H1 (cell line): ENCODE measurements around the gene WNK2. TPM values are rescaled to one million over a fixed set of nuclear protein-coding genes. Genes with fewer than 3 reads are reported as not detected.

Experiments used
- CTCF ChIA-PET: fragments of 300-600 bp; sonication (Branson Sonifier 250); formaldehyde crosslinking; loops from one replicate; lab custom pipeline; 2021; ENCODE audit not compliant: partially characterized antibody; lab: Charles Lee
- POLR2A ChIA-PET: fragments of 300-600 bp; sonication (Branson Sonifier 250); formaldehyde crosslinking; loops from one replicate; lab custom pipeline; 2021; ENCODE audit warnings: inconsistent platforms; ENCODE audit not compliant: partially characterized antibody; lab: Charles Lee
- DNase-seq, 2 experiments: peaks; one replicate each; pipeline versions ENCODE4 v3.0.0 to v3.0.0-alpha.2; 2010 to 2022; ENCODE audit warnings: low spot score in 2 of 2, low read depth in 1 of 2, mixed read lengths in 1 of 2
- FAIRE-seq: peaks from 2 replicates; lab custom pipeline; 2011; peaks lifted over from hg19 to GRCh38; lab: Jason Lieb, UNC
- H2AFZ ChIP-seq: 2 replicates; pipeline ENCODE4 v1.8.1; 2012; ENCODE audit warnings: low read length, inconsistent platforms
- H2AK5ac ChIP-seq: 2 replicates; pipeline ENCODE4 v1.6.1; 2013; ENCODE audit warnings: low read depth, low read length
- H2BK120ac ChIP-seq: replicated peaks from 2 replicates; pipeline ENCODE3; 2013; ENCODE audit warnings: low read depth, low read length, inconsistent platforms
- H2BK12ac ChIP-seq: 2 replicates; pipeline ENCODE4 v1.6.1; 2013; ENCODE audit warnings: low read depth, low read length
- H2BK15ac ChIP-seq: 2 replicates; pipeline ENCODE4 v1.6.1; 2013; ENCODE audit warnings: low read length
- H2BK20ac ChIP-seq: 2 replicates; pipeline ENCODE4 v1.6.1; 2013; ENCODE audit warnings: low read length
- H2BK5ac ChIP-seq: 2 replicates; pipeline ENCODE4 v1.6.1; 2013; ENCODE audit warnings: low read depth, low read length
- H3K14ac ChIP-seq: 2 replicates; pipeline ENCODE4 v1.6.1; 2013; ENCODE audit warnings: inconsistent platforms; ENCODE audit not compliant: insufficient read length
- H3K18ac ChIP-seq: 2 replicates; pipeline ENCODE4 v1.6.1; 2013; ENCODE audit warnings: low read length; ENCODE audit errors: extremely low read depth
- H3K23ac ChIP-seq: 2 replicates; pipeline ENCODE4 v1.6.1; 2013; ENCODE audit warnings: inconsistent platforms; ENCODE audit not compliant: insufficient read length
- H3K23me2 ChIP-seq: 2 replicates; pipeline ENCODE4 v1.6.1; 2013; ENCODE audit warnings: low read depth, low read length
- H3K27ac ChIP-seq: 2 replicates; pipeline ENCODE4 v1.6.1; 2011; ENCODE audit warnings: low read depth, low read length, inconsistent platforms
- H3K27me3 ChIP-seq, 4 experiments: replicated peaks in 1 of 4; 1 replicate in 1 of 4; 2 replicates in 3 of 4; pipeline versions ENCODE4 v1.6.1 to v1.8.1; 2011 to 2013; ENCODE audit warnings: low read length in 3 of 4, mild to moderate bottlenecking in 3 of 4, inconsistent platforms in 2 of 4, mixed read lengths in 2 of 4, moderate library complexity in 1 of 4; ENCODE audit not compliant: control insufficient read depth in 3 of 4, insufficient read depth in 3 of 4; ENCODE audit errors: extremely low read depth in 1 of 4
- H3K36me3 ChIP-seq, 4 experiments: 2 replicates each; pipeline versions ENCODE4 v1.6.1 to v1.8.1; 2011 to 2013; ENCODE audit warnings: mild to moderate bottlenecking in 4 of 4, low read length in 3 of 4, moderate library complexity in 2 of 4, control low read depth in 1 of 4, inconsistent platforms in 1 of 4; ENCODE audit not compliant: insufficient read depth in 4 of 4, control insufficient read depth in 2 of 4
- H3K4ac ChIP-seq: replicated peaks from 2 replicates; pipeline ENCODE3; 2013; ENCODE audit warnings: low read length, low read depth, mixed read lengths, inconsistent platforms; ENCODE audit not compliant: insufficient read length
- H3K4me1 ChIP-seq, 4 experiments: replicated peaks in 1 of 4; 1 replicate in 1 of 4; 2 replicates in 3 of 4; pipeline versions ENCODE4 v1.6.1 to v1.8.1; 2011 to 2013; ENCODE audit warnings: low read length in 3 of 4, inconsistent platforms in 2 of 4, mixed read lengths in 1 of 4; ENCODE audit not compliant: insufficient read depth in 4 of 4, control insufficient read depth in 3 of 4
- H3K4me2 ChIP-seq, 2 experiments: 2 replicates each; pipeline versions ENCODE4 v1.6.1 to v1.8.1; 2011 to 2013; ENCODE audit warnings: low read depth in 2 of 2, low read length in 2 of 2, control low read depth in 1 of 2, inconsistent platforms in 1 of 2, mild to moderate bottlenecking in 1 of 2; ENCODE audit not compliant: insufficient read depth in 1 of 2
- H3K4me3 ChIP-seq, 4 experiments: fragments of 200-600, 300-600 bp in 1 of 4; sonication (generic), shearing (Covaris generic), sonication (Bioruptor Twin) in 1 of 4; 2 replicates each; pipeline versions ENCODE4 v1.5.1 to v1.8.1; 2011 to 2016; ENCODE audit warnings: low read length in 4 of 4, low read depth in 3 of 4, control low read depth in 2 of 4, inconsistent platforms in 2 of 4, mild to moderate bottlenecking in 2 of 4, mixed read lengths in 1 of 4, moderate library complexity in 1 of 4; ENCODE audit not compliant: insufficient read depth in 2 of 4; ENCODE audit errors: extremely low read depth in 1 of 4
- H3K56ac ChIP-seq: replicated peaks from 2 replicates; pipeline ENCODE3; 2013; ENCODE audit warnings: low read depth, mild to moderate bottlenecking, mixed read lengths, low read length, inconsistent platforms; ENCODE audit not compliant: insufficient read length
- H3K79me1 ChIP-seq: 2 replicates; pipeline ENCODE4 v1.6.1; 2013; ENCODE audit warnings: low read depth, low read length, control low read depth
- H3K79me2 ChIP-seq, 2 experiments: 2 replicates each; pipeline versions ENCODE4 v1.6.1 to v1.8.1; 2012 to 2013; ENCODE audit warnings: low read length in 2 of 2, mild to moderate bottlenecking in 2 of 2, inconsistent platforms in 1 of 2; ENCODE audit not compliant: insufficient read depth in 2 of 2, control insufficient read depth in 1 of 2
- H3K9ac ChIP-seq, 4 experiments: replicated peaks in 1 of 4; 1 replicate in 1 of 4; 2 replicates in 3 of 4; pipeline versions ENCODE4 v1.6.1 to v1.8.1; 2011 to 2013; ENCODE audit warnings: low read depth in 3 of 4, low read length in 3 of 4, control low read depth in 2 of 4, mild to moderate bottlenecking in 2 of 4, moderate library complexity in 2 of 4, inconsistent platforms in 1 of 4; ENCODE audit errors: extremely low read depth in 1 of 4
- H3K9me3 ChIP-seq, 2 experiments: 2 replicates each; pipeline versions ENCODE4 v1.6.1 to v1.8.1; 2012 to 2013; ENCODE audit warnings: mild to moderate bottlenecking in 2 of 2, moderate library complexity in 2 of 2, control low read depth in 1 of 2, inconsistent platforms in 1 of 2, low read depth in 1 of 2, low read length in 1 of 2, mixed read lengths in 1 of 2; ENCODE audit not compliant: insufficient read depth in 2 of 2
- H4K20me1 ChIP-seq, 2 experiments: replicated peaks in 1 of 2; 2 replicates each; pipeline versions ENCODE3 to v1.8.1; 2011 to 2013; ENCODE audit warnings: inconsistent platforms in 2 of 2, low read length in 2 of 2, mild to moderate bottlenecking in 1 of 2; ENCODE audit not compliant: insufficient read depth in 2 of 2, control insufficient read depth in 1 of 2
- H4K5ac ChIP-seq: 2 replicates; pipeline ENCODE4 v1.6.1; 2013; ENCODE audit warnings: low read length, low read depth, mixed read lengths, inconsistent platforms; ENCODE audit not compliant: insufficient read length
- H4K8ac ChIP-seq: 2 replicates; pipeline ENCODE4 v1.8.0; 2013; ENCODE audit warnings: mild to moderate bottlenecking, moderate library complexity, low read length, inconsistent platforms; ENCODE audit not compliant: insufficient read depth; ENCODE audit errors: extremely low read depth
- H4K91ac ChIP-seq: replicated peaks from 2 replicates; pipeline ENCODE3; 2013; ENCODE audit warnings: low read length, mixed read lengths, inconsistent platforms; ENCODE audit not compliant: insufficient read length
- BACH1 ChIP-seq: IDR thresholded peaks from 2 replicates; pipeline ENCODE4 v1.6.1; 2012; ENCODE audit warnings: low read length, improper control_type of control experiment
- POU5F1 ChIP-seq: IDR thresholded peaks from 2 replicates; pipeline ENCODE4 v1.6.1; 2011; ENCODE audit warnings: low read depth, mild to moderate bottlenecking, low read length, moderate library complexity
- RNF2 ChIP-seq: fragments of 200-900, 300-1000 bp; sonication (generic); IDR thresholded peaks from 2 replicates; pipeline ENCODE4 v1.7.1; 2016; ENCODE audit warnings: borderline replicate concordance, low read depth, mild to moderate bottlenecking, antibody characterized with exemption, low read length; ENCODE audit not compliant: poor library complexity, severe bottlenecking; ENCODE audit errors: missing control alignments
- SAP30 ChIP-seq: fragments of 300-600 bp; sonication (generic); IDR thresholded peaks from 2 replicates; pipeline ENCODE4 v1.7.1; 2012; ENCODE audit warnings: low read length, moderate library complexity, mild to moderate bottlenecking, inconsistent platforms; ENCODE audit not compliant: insufficient read depth, insufficient replicate concordance
- SIX5 ChIP-seq: IDR thresholded peaks from 2 replicates; pipeline ENCODE4 v1.6.1; 2011; ENCODE audit warnings: mild to moderate bottlenecking, low read depth, low read length
- TCF12 ChIP-seq: IDR thresholded peaks from 2 replicates; pipeline ENCODE4 v1.6.1; 2011; ENCODE audit warnings: low read depth, mild to moderate bottlenecking, low read length
- TEAD4 ChIP-seq: IDR thresholded peaks from 2 replicates; pipeline ENCODE4 v1.6.1; 2012; ENCODE audit warnings: low read depth, low read length, inconsistent platforms, mixed read lengths
- YY1 ChIP-seq: IDR thresholded peaks from 2 replicates; pipeline ENCODE4 v1.6.1; 2011; ENCODE audit warnings: low read depth, mild to moderate bottlenecking, low read length
- WGBS, 2 experiments: shearing (Covaris generic) in 1 of 2; methylation state at CpG; one replicate each; pipeline versions ENCODE4 v1.1.6 to v1.1.7; 2013 to 2015; ENCODE audit warnings: low lambda C conversion rate in 2 of 2, mixed read lengths in 2 of 2, inconsistent platforms in 1 of 2, low coverage in 1 of 2, missing lambda C conversion rate in 1 of 2; ENCODE audit not compliant: insufficient replicate concordance in 2 of 2, insufficient coverage in 1 of 2, insufficient read length in 1 of 2; ENCODE audit errors: extremely low coverage in 1 of 2, missing lambda C conversion rate in 1 of 2; 5-methylcytosine and 5-hydroxymethylcytosine counted together
- polyA plus RNA-seq, 7 experiments: library from polyadenylated mRNA; depleted of rRNA in 3 of 7; stranded (reverse) in 5 of 7; unstranded in 2 of 7; fragments of >200 nt in 5 of 7; fragments of 200-250 nt in 2 of 7; gene quantifications; 1 replicate in 5 of 7; 2 replicates in 1 of 7; 4 replicates in 1 of 7; pipeline versions ENCODE4 v1.2.1 to v1.2.3, GENCODE V29; 2011 to 2013; ENCODE audit warnings: missing spikeins in 2 of 7, mixed read lengths in 2 of 7
- total RNA-seq: library from RNA; stranded (reverse); fragmentation: NEBNext Ultra II Directional; extraction: Animal tissue kit (Norgen Biotek cat#: 25700); gene quantifications from 2 replicates; pipeline ENCODE4 v1.2.1, GENCODE V29; 2021

The WNK2 gene
- total and polyA plus RNA-seq, 2 of the 8 experiments (the other 6 are each of a cell fraction or from before 2014, with no cell fraction given) = 12.0 to 87.2 TPM

DNA sequence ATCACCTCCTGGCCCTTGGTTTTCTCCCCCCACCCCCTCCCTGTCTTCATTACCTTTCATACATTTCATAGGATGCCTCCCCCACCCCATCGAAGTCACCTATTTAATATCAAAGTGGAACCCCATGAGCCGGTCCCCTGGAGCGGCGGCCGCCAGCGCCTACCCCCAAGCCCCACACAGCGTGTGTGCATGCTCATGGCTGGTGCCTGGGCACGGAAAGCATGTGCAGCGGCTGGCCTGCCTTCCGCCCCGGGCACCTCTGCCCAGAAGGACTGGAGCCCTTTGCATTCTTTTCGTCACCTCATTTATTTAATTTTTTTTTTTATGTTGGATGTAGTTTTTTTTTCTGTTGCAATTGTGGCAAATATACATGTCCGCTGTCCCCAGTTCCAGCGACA is 116.2 kb downstream of the WNK2 start:
- H2BK15ac ChIP-seq = no peak overlapping the region
- H3K14ac ChIP-seq = no peak overlapping the region
- FAIRE-seq (no peak), DNase-seq (no peak)
- H2BK5ac ChIP-seq = no peak overlapping the region
- peaks cover 0 to 4% of the 10 kb centered on the region in 2 experiments for H4K20me1 ChIP-seq
- no peak overlapping the region for H4K5ac ChIP-seq
- peaks cover 0 to 4% (median 1%) of the 10 kb centered on the region in 4 experiments; a peak in 1 of 7 replicates for H3K4me1 ChIP-seq
- no peak overlapping the region for H3K23ac ChIP-seq
- no peaks in the 10 kb centered on the region for H3K79me2 ChIP-seq
- no peak overlapping the region for H2BK12ac ChIP-seq
- ChIA-PET CTCF (interaction anchor here (0.6 to 1.2 kb wide), 3 partner anchors 54 to 191 kb away, joined by 3 read pairs; no protein-coding TSS in a partner anchor), POLR2A (no interaction called here)
- no peak overlapping the region for H3K4me2 ChIP-seq
- H3K23me2 ChIP-seq = peaks cover 8% of the 10 kb centered on the region; the same call in 1 of the 2 replicates
- no peak overlapping the region for H4K91ac ChIP-seq
- H3K4ac ChIP-seq = no peak overlapping the region
- no peaks in the 10 kb centered on the region; a peak in 2 of 8 replicates for H3K36me3 ChIP-seq
- no peak overlapping the region for H3K27ac ChIP-seq
- no peak overlapping the region for H2AFZ ChIP-seq
- H2BK20ac ChIP-seq = no peak overlapping the region
- no peak overlapping the region for H3K4me3 ChIP-seq
- H3K56ac ChIP-seq = no peak overlapping the region
- H3K18ac ChIP-seq = no peak overlapping the region
- no peaks in the 10 kb centered on the region for H3K27me3 ChIP-seq
- H2BK120ac ChIP-seq = no peak overlapping the region
- H3K9me3 ChIP-seq = no peaks in the 10 kb centered on the region
- no peak overlapping the region for H3K9ac ChIP-seq
- H2AK5ac ChIP-seq = no peak overlapping the region
- H4K8ac ChIP-seq = no peak overlapping the region; the same call in 1 of the 2 replicates
- no peaks in the 10 kb centered on the region for H3K79me1 ChIP-seq
- 95% methylated on average over 14 of the region's 14 CpGs; no CpG with 5 or more reads in 1 of the 2 experiments for WGBS, 2 experiments
- TF ChIP-seq SAP30 = no peak
- no peak for TF ChIP-seq SIX5
- TF ChIP-seq POU5F1 = no peak
- no peak for TF ChIP-seq BACH1
- no peak for TF ChIP-seq TCF12
- no peak for TF ChIP-seq RNF2
- no peak for TF ChIP-seq TEAD4
- TF ChIP-seq YY1 = no peak
